ENCODE data around the gene RFX6. TPM values are rescaled to one million over a fixed set of nuclear protein-coding genes. Genes with fewer than 3 reads are reported as not detected.

RFX6 gene
- total RNA-seq, 1 donor from 2014 or later = not detected

- no peaks in the 10 kb centered on the region for H3K27me3 Mint-ChIP-seq (ENCODE audit: unreplicated experiment)
- DNase-seq (ENCODE audit: low spot score) = no peak
- no peaks in the 10 kb centered on the region for H3K36me3 Mint-ChIP-seq (ENCODE audit: low read depth, unreplicated experiment)
- TF ChIP-seq CTCF (IDR thresholded peaks at IDR 0.05; ENCODE audit: unreplicated experiment) = no peak
- no peak overlapping the region for H3K27ac Mint-ChIP-seq (ENCODE audit: unreplicated experiment)
- H3K4me1 Mint-ChIP-seq (ENCODE audit: unreplicated experiment) = no peaks in the 10 kb centered on the region
- no peaks in the 10 kb centered on the region for H3K9me3 Mint-ChIP-seq (ENCODE audit: unreplicated experiment)
- no peak overlapping the region for H3K4me3 Mint-ChIP-seq (ENCODE audit: unreplicated experiment)
Observed at GRCh38 chr6:116894669-116895068, 17.6 kb downstream of the RFX6 start.

GRCh38 chr6:116895935-116896334 is 18.9 kb downstream of the RFX6 start:
- no peaks in the 10 kb centered on the region for H3K36me3 Mint-ChIP-seq (ENCODE audit: low read depth, unreplicated experiment)
- no peaks in the 10 kb centered on the region for H3K27me3 Mint-ChIP-seq (ENCODE audit: unreplicated experiment)
- no peaks in the 10 kb centered on the region for H3K9me3 Mint-ChIP-seq (ENCODE audit: unreplicated experiment)
- no peak for DNase-seq (ENCODE audit: low spot score)
- no peak overlapping the region for H3K27ac Mint-ChIP-seq (ENCODE audit: unreplicated experiment)
- no peak for TF ChIP-seq CTCF (IDR thresholded peaks at IDR 0.05; ENCODE audit: unreplicated experiment)
- H3K4me1 Mint-ChIP-seq (ENCODE audit: unreplicated experiment) = no peaks in the 10 kb centered on the region
- H3K4me3 Mint-ChIP-seq (ENCODE audit: unreplicated experiment) = no peak overlapping the region

DNA sequence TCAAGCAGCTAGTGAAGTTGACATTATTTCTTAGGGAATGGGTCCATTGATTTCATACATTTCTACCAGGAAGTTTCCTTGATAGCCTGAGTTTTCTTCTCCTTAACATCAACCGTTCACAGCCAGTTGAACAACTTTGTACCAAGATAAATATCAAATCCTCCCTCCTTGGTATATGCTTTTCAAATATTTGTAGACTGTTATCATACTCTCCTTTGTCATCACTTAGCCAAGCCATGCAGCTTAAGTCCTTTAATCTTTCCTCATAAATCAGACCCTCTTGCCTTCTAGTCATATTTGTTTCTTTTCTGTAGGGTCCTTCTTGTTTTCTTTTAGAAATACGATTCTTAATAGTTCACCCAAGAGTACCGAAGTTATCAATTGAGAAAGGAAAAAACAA is 25.6 kb downstream of the RFX6 start:
- H3K9me3 Mint-ChIP-seq (ENCODE audit: unreplicated experiment) = no peaks in the 10 kb centered on the region
- TF ChIP-seq CTCF (IDR thresholded peaks at IDR 0.05; ENCODE audit: unreplicated experiment) = no peak
- no peak for DNase-seq (ENCODE audit: low spot score)
- no peaks in the 10 kb centered on the region for H3K27me3 Mint-ChIP-seq (ENCODE audit: unreplicated experiment)
- H3K4me1 Mint-ChIP-seq (ENCODE audit: unreplicated experiment) = no peaks in the 10 kb centered on the region
- H3K36me3 Mint-ChIP-seq (ENCODE audit: low read depth, unreplicated experiment) = no peaks in the 10 kb centered on the region
- no peak overlapping the region for H3K27ac Mint-ChIP-seq (ENCODE audit: unreplicated experiment)
- H3K4me3 Mint-ChIP-seq (ENCODE audit: unreplicated experiment) = no peak overlapping the region

- DNase-seq (ENCODE audit: low spot score) = no peak
- Mint-ChIP-seq H3K4me1 (ENCODE audit: unreplicated experiment) (no peaks in the 10 kb centered on the region), H3K36me3 (ENCODE audit: low read depth, unreplicated experiment) (no peaks in the 10 kb centered on the region), H3K27me3 (ENCODE audit: unreplicated experiment) (no peaks in the 10 kb centered on the region), H3K4me3 (ENCODE audit: unreplicated experiment) (no peak overlapping the region), H3K9me3 (ENCODE audit: unreplicated experiment) (no peaks in the 10 kb centered on the region), H3K27ac (ENCODE audit: unreplicated experiment) (no peak overlapping the region)
- no peak for TF ChIP-seq CTCF (IDR thresholded peaks at IDR 0.05; ENCODE audit: unreplicated experiment)
Observed at GRCh38 chr6:116922853-116923548, 46.0 kb downstream of the RFX6 start.

DNA sequence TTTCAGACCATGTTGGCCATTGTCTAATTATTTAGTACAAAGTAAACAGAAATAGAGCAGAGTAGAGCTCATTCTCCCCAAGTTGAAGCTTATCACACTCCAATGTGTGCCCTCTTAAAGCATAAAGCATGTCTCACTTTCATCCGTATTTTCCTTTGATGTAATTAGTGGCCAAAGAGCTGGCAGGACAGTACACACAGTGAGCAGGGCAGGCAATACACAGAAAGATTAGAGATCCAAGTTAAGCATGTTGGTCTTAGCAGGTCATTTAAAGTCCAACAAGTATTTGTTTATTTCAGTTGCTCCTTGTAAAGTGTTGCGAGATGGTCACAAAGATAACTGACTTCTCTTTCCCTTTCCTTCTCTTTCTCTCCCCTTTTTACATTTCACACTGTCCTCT is 47.2 kb downstream of the RFX6 start:
- Mint-ChIP-seq H3K4me1 (ENCODE audit: unreplicated experiment) (no peaks in the 10 kb centered on the region), H3K27me3 (ENCODE audit: unreplicated experiment) (no peaks in the 10 kb centered on the region), H3K4me3 (ENCODE audit: unreplicated experiment) (no peak overlapping the region), H3K27ac (ENCODE audit: unreplicated experiment) (no peak overlapping the region), H3K9me3 (ENCODE audit: unreplicated experiment) (no peaks in the 10 kb centered on the region), H3K36me3 (ENCODE audit: low read depth, unreplicated experiment) (no peaks in the 10 kb centered on the region)
- DNase-seq (ENCODE audit: low spot score) = no peak
- no peak for TF ChIP-seq CTCF (IDR thresholded peaks at IDR 0.05; ENCODE audit: unreplicated experiment)

Data from endothelial cell (in vitro differentiated cells).